Ovary (tissue), 9 donors: Measurements from ENCODE around the gene SLC35C1. TPM values are rescaled to one million over a fixed set of nuclear protein-coding genes. Genes with fewer than 3 reads are reported as not detected.

ENCODE experiments used
- DNase-seq, 5 donors: peaks; one replicate each; pipeline ENCODE4 v3.0.0-alpha.2; 2019 to 2020
- H3K27ac ChIP-seq, 2 donors: fragments of 200-600 bp; one replicate each; pipeline versions ENCODE4 v1.5.1 to v1.8.0; 2019 to 2022
- H3K27me3 ChIP-seq: fragments of 200-600 bp; one replicate; pipeline ENCODE4 v1.8.0; 2022
- H3K36me3 ChIP-seq: fragments of 200-600 bp; sonication (generic); one replicate; pipeline ENCODE4 v1.5.1; 2019
- H3K4me1 ChIP-seq: one replicate; pipeline ENCODE4 v1.8.1; 2013; ENCODE audit warnings: mild to moderate bottlenecking, moderate library complexity; ENCODE audit not compliant: insufficient read depth
- H3K4me3 ChIP-seq: fragments of 200-600 bp; sonication (generic); one replicate; pipeline ENCODE4 v1.5.1; 2017
- H3K9me3 ChIP-seq, 2 donors: fragments of 200-600 bp in 1 of 2; sonication (generic) in 1 of 2; one replicate each; pipeline versions ENCODE4 v1.5.1 to v1.8.1; 2013 to 2019; ENCODE audit warnings: mild to moderate bottlenecking in 1 of 2, moderate library complexity in 1 of 2
- EP300 ChIP-seq: sonication (generic); formaldehyde crosslinking; IDR thresholded peaks from one replicate; pipeline ENCODE4 v1.6.1; 2017; ENCODE audit warnings: antibody characterized with exemption
- POLR2A ChIP-seq: fragments of 450-650 bp; IDR thresholded peaks from one replicate; pipeline ENCODE4 v1.6.1; 2017; ENCODE audit warnings: antibody characterized with exemption, mild to moderate bottlenecking, moderate library complexity
- WGBS, 3 donors: extraction: QIAGEN DNeasy Blood & Tissue Kit in 1 of 3; methylation state at CpG; one replicate each; pipeline versions ENCODE4 v1.1.5 to v1.1.7; 2013 to 2017; 5-methylcytosine and 5-hydroxymethylcytosine counted together
- intact Hi-C, 4 donors: fragments of 100-400 bp; cut with DNase I; formaldehyde crosslinking; loops; one replicate each; pipeline versions ENCODE4 v1.11.0 to v1.15.1; 2022 to 2023
- polyA plus RNA-seq, 2 donors: library from polyadenylated mRNA; stranded (reverse); fragments of 200-250 nt in 1 of 2; fragments of 350-450 nt in 1 of 2; fragmentation: Illumina TruSeq in 1 of 2; extraction: RNeasy Lipid Tissue Mini Kit (QIAGEN cat#74804) in 1 of 2; gene quantifications; one replicate each; pipeline ENCODE4 v1.2.3, GENCODE V29; 2013 to 2014
- total RNA-seq, 7 donors: library from RNA; depleted of rRNA in 2 of 7; stranded (reverse); fragments of >200 nt in 2 of 7; fragmentation: NEBNext Ultra II Directional in 3 of 7; extraction: Animal tissue kit (Norgen Biotek cat#: 25700) in 3 of 7; gene quantifications; one replicate each; pipeline versions ENCODE4 v1.1.0 to v1.2.4, GENCODE V29; 2016 to 2023
- TF ChIP-seq, protein P1 (sequence below), 3 donors: fragments of 450-650 bp in 2 of 3; fragments of 200-600 bp in 1 of 3; IDR thresholded peaks; one replicate each; pipeline versions ENCODE4 v1.5.1 to v1.8.0; 2016 to 2022; ENCODE audit warnings: antibody characterized with exemption in 3 of 3, mild to moderate bottlenecking in 1 of 3
- donor health status: DM: no; HTN: no; CAD: no; lungs with moderate emphysema.
- donor health status: DM: no; HTN: no; CAD: no.
- donor health status: Bipolar disorder and iron deficiency.
- donor health status: DM: yes; HTN: yes; CAD: no.
- donor health status: DM: no; HTN: no; CAD: no.
- donor health status: DM: yes; HTN: yes; CAD: no.

The SLC35C1 gene
- total and polyA plus RNA-seq, 9 donors, result 5.9 to 13.8 (median 9.6) TPM

DNA sequence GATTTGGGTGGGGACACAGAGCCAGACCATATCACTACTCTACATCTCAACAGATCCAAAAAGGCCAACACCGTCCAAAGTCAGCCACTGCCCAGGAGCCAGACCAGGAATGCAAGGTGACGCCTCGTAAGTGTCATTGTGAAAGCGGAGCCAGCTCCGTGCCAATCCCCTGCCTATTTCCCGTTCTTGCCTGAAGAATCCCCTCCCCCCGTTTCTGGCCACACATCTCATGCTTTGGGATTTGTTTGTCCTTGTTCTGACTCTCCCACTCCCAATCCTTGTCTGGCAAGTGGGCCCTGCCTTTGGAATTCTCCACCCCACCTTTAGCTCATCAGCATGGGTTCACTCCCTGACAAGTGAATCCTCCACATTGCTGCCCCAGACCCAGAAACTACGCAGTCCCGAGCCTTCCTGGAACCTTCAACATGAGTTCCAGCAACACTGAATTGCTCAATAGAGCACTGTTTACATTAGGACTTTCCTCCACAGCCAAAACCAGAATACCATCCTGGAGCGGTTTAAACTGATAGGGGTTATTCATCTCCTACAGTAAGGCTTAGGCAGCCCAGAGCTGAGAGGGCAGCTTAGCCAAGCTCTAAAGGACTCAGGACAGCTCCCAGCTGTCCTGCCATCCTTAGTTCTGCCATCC, 6.0 kb upstream of the SLC35C1 start:
- H3K4me3 ChIP-seq, result no peak overlapping the region
- H3K4me1 ChIP-seq, result no peaks in the 10 kb centered on the region
- no peaks in the 10 kb centered on the region for H3K36me3 ChIP-seq
- WGBS, 3 donors, result 67 to 82% (median 74%) methylated on average over 10 of the region's 10 CpGs
- TF ChIP-seq, protein P1, sequence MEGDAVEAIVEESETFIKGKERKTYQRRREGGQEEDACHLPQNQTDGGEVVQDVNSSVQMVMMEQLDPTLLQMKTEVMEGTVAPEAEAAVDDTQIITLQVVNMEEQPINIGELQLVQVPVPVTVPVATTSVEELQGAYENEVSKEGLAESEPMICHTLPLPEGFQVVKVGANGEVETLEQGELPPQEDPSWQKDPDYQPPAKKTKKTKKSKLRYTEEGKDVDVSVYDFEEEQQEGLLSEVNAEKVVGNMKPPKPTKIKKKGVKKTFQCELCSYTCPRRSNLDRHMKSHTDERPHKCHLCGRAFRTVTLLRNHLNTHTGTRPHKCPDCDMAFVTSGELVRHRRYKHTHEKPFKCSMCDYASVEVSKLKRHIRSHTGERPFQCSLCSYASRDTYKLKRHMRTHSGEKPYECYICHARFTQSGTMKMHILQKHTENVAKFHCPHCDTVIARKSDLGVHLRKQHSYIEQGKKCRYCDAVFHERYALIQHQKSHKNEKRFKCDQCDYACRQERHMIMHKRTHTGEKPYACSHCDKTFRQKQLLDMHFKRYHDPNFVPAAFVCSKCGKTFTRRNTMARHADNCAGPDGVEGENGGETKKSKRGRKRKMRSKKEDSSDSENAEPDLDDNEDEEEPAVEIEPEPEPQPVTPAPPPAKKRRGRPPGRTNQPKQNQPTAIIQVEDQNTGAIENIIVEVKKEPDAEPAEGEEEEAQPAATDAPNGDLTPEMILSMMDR (IDR thresholded peaks at IDR 0.05), result no peak
- TF ChIP-seq POLR2A (no peak), EP300 (no peak)
- H3K9me3 ChIP-seq, result no peaks in the 10 kb centered on the region
- no peak overlapping the region for H3K27ac ChIP-seq
- no peak for DNase-seq
- H3K27me3 ChIP-seq, result no peaks in the 10 kb centered on the region
- intact Hi-C loops, result no loop called here

DNA sequence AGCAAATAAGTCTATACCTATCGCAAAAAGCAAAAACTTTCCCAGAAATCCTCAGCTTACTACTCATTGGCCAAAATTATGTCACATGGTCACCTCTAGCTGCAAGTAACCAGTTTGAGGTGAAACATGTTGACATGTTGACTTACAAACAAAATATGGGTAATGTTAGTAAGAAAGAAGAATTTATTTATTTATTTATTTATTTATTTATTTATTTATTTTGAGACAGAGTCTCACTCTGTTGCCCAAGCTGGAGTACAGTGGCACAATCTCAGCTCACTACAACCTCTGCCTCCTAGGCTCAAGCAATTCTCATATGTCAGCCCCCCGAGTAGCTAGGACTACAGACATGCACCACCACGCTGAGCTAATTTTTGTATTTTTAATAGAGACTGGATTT, 5.4 kb upstream of the SLC35C1 start:
- H3K36me3 ChIP-seq, result no peaks in the 10 kb centered on the region
- H3K4me1 ChIP-seq, result no peaks in the 10 kb centered on the region
- H3K27ac ChIP-seq, result no peak overlapping the region
- no peak for DNase-seq
- no peak overlapping the region for H3K4me3 ChIP-seq
- WGBS, 3 donors, result 92 to 97% (median 97%) methylated on average over 3 of the region's 3 CpGs
- intact Hi-C loops, result no loop called here
- no peaks in the 10 kb centered on the region for H3K9me3 ChIP-seq
- no peaks in the 10 kb centered on the region for H3K27me3 ChIP-seq
- TF ChIP-seq POLR2A (no peak), EP300 (no peak)
- TF ChIP-seq, protein P1 (IDR thresholded peaks at IDR 0.05), result no peak

DNA sequence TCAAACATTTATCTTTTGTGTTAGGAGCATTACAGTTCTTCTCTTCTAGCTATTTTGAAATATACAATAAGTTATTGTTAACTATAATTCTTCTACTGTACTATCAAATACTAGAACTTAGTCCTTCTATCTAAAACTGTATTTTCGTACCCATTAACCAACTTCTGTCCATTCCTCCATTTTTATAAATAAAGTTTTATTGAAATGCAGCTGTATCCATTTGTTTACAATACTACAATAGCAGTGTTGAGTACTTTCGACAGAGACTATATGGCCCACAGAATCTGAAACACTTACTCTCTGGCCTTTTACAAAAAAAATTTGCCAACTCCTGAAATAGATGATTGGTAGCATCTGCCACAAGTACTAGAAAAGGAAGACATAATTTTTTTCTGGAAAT, 4.7 kb upstream of the SLC35C1 start:
- TF ChIP-seq, protein P1 (IDR thresholded peaks at IDR 0.05), result no peak
- TF ChIP-seq EP300, result no peak
- no peaks in the 10 kb centered on the region for H3K9me3 ChIP-seq
- no peak overlapping the region for H3K27ac ChIP-seq
- no peaks in the 10 kb centered on the region for H3K4me1 ChIP-seq
- no peak overlapping the region for H3K4me3 ChIP-seq
- no peaks in the 10 kb centered on the region for H3K36me3 ChIP-seq
- 79 to 89% (median 84%) methylated on average over 2 of the region's 2 CpGs for WGBS, 3 donors
- no peak for DNase-seq
- H3K27me3 ChIP-seq, result no peaks in the 10 kb centered on the region
- intact Hi-C loops, result no loop called here

DNA sequence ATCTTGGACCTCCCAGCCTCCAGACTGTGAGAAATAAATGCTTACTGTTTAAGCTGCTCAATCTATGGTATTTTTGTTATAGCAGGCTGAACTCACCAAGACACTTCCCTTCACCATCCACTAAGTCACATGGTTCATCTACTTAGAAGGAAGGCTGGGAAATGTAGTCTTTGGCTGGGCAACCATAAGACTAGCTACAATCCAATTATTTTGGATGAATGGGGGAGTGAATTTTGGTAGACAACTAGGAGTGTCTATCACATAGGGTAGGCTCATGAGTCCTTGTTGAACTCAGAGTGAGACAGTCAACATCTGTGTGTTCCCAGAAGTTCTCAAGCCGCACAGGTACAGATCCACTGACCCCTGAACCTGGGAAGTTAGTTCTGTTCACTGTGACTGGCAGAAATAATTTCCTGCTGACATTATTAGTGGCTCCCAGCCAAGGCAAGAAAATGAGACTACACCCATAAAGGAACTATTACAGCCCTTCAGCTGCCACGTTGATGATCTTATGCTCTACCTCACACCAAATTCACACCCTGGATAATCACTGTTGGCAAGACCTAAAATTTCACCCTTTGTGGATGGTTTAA, 3.1 kb upstream of the SLC35C1 start:
- no peak for TF ChIP-seq POLR2A
- TF ChIP-seq EP300, result no peak
- TF ChIP-seq, protein P1 (IDR thresholded peaks at IDR 0.05), result no peak
- 77 to 93% (median 87%) methylated on average over 2 of the region's 2 CpGs for WGBS, 3 donors
- intact Hi-C loops, result no loop called here

More for the DNA sequence above, 3.1 kb upstream of the SLC35C1 start:
- no peak for DNase-seq
- no peaks in the 10 kb centered on the region for H3K36me3 ChIP-seq
- H3K27ac ChIP-seq, result no peak overlapping the region
- no peak overlapping the region for H3K4me3 ChIP-seq
- no peaks in the 10 kb centered on the region for H3K27me3 ChIP-seq
- H3K9me3 ChIP-seq, result no peaks in the 10 kb centered on the region
- H3K4me1 ChIP-seq, result peaks cover 8% of the 10 kb centered on the region
